Thyroid gland (tissue), 4 donors: ENCODE results near the gene SLAMF7. TPM values are rescaled to one million over a fixed set of nuclear protein-coding genes. Genes with fewer than 3 reads are reported as not detected.

Experiments used
- DNase-seq, 2 donors: peaks; one replicate each; pipeline ENCODE4 v3.0.0-alpha.2; 2019
- H3K27ac ChIP-seq, 3 donors: fragments of 200-600 bp; sonication (generic); 1 replicate in 2 of 3; 2 replicates in 1 of 3; pipeline ENCODE4 v1.5.1; 2016 to 2019; ENCODE audit warnings: mild to moderate bottlenecking in 1 of 3, moderate library complexity in 1 of 3
- H3K27me3 ChIP-seq: fragments of 200-600 bp; sonication (generic); one replicate; pipeline ENCODE4 v1.5.1; 2019
- H3K36me3 ChIP-seq, 2 donors: fragments of 200-600 bp; sonication (generic); one replicate each; pipeline ENCODE4 v1.5.1; 2016 to 2019
- H3K4me1 ChIP-seq, 2 donors: fragments of 200-600 bp; sonication (generic); one replicate each; pipeline ENCODE4 v1.5.1; 2017 to 2019
- H3K4me3 ChIP-seq, 3 donors: fragments of 200-600 bp; sonication (generic); replicated peaks in 1 of 3; 1 replicate in 2 of 3; 2 replicates in 1 of 3; pipeline ENCODE4 v1.5.1; 2016; ENCODE audit warnings: mild to moderate bottlenecking in 1 of 3
- H3K9me3 ChIP-seq: fragments of 200-600 bp; sonication (generic); one replicate; pipeline ENCODE4 v1.5.1; 2017
- POLR2A ChIP-seq, 2 donors: fragments of 450-650 bp; IDR thresholded peaks; one replicate each; pipeline ENCODE4 v1.6.1; 2017; ENCODE audit warnings: antibody characterized with exemption in 2 of 2, mild to moderate bottlenecking in 2 of 2, moderate library complexity in 1 of 2
- WGBS, 2 donors: methylation state at CpG; one replicate each; pipeline ENCODE4 v1.1.5; 2017; 5-methylcytosine and 5-hydroxymethylcytosine counted together
- intact Hi-C: fragments of 100-400 bp; cut with DNase I; formaldehyde crosslinking; loops from one replicate; pipeline ENCODE4 v1.15.1; 2023
- total RNA-seq, 4 donors: library from RNA; depleted of rRNA; stranded (reverse); fragments of >200 nt; gene quantifications; one replicate each; pipeline ENCODE4 v1.2.3, GENCODE V29; 2016
- TF ChIP-seq, protein P1 (sequence below), 6 experiments: fragments of 200-600 bp in 3 of 6; fragments of 450-650 bp in 3 of 6; sonication (generic) in 3 of 6; IDR thresholded peaks; one replicate each; pipeline ENCODE4 v1.5.1; 2016 to 2019; ENCODE audit warnings: antibody characterized with exemption in 6 of 6, mild to moderate bottlenecking in 2 of 6, inconsistent platforms in 1 of 6, moderate library complexity in 1 of 6

The SLAMF7 gene
- total RNA-seq, 4 donors from 2014 or later = 0.22 to 0.93 (median 0.37) TPM

DNA sequence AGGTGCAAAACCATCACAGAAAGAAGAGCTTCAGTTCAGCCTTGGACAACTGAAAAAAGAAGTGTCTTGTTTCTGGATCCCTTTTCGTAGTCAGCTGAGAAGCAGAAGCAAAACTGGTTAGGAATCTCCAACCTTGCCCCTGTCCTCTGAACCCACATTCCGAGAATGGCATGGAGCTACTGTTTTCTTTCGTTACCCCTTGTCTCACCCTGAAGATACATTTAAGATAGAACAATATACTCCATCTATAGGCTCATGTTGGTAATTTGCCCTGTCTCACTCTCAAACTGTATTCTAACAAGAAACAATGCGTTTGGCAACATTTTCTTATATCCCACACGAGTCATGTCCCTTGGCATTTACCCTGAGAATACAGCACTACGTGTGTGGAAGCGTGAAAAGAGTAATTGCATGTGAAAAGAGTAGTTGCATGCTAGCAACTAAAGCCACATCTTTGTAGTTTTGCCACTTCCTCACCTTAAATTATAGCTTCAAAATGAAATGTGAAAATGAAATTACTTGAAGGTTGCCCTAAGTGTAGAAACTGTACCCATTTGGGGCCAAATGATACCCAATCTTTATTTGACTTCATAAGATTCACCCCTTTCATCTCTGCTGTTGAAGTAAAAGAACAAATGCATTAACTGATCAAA lies 5.3 kb downstream of the SLAMF7 start:
- H3K4me1 ChIP-seq = no peaks in the 10 kb centered on the region
- no peak overlapping the region for H3K4me3 ChIP-seq
- H3K27me3 ChIP-seq = no peaks in the 10 kb centered on the region
- H3K9me3 ChIP-seq = no peaks in the 10 kb centered on the region
- H3K36me3 ChIP-seq = no peaks in the 10 kb centered on the region
- no peak overlapping the region for H3K27ac ChIP-seq
- WGBS, 2 donors = 77 to 78% methylated on average over 7 of the region's 7 CpGs
- TF ChIP-seq, protein P1, sequence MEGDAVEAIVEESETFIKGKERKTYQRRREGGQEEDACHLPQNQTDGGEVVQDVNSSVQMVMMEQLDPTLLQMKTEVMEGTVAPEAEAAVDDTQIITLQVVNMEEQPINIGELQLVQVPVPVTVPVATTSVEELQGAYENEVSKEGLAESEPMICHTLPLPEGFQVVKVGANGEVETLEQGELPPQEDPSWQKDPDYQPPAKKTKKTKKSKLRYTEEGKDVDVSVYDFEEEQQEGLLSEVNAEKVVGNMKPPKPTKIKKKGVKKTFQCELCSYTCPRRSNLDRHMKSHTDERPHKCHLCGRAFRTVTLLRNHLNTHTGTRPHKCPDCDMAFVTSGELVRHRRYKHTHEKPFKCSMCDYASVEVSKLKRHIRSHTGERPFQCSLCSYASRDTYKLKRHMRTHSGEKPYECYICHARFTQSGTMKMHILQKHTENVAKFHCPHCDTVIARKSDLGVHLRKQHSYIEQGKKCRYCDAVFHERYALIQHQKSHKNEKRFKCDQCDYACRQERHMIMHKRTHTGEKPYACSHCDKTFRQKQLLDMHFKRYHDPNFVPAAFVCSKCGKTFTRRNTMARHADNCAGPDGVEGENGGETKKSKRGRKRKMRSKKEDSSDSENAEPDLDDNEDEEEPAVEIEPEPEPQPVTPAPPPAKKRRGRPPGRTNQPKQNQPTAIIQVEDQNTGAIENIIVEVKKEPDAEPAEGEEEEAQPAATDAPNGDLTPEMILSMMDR (IDR thresholded peaks at IDR 0.05) = no peak
- TF ChIP-seq POLR2A (IDR thresholded peaks at IDR 0.05) = no peak
- intact Hi-C loops = no loop called here
- no peak for DNase-seq

DNA sequence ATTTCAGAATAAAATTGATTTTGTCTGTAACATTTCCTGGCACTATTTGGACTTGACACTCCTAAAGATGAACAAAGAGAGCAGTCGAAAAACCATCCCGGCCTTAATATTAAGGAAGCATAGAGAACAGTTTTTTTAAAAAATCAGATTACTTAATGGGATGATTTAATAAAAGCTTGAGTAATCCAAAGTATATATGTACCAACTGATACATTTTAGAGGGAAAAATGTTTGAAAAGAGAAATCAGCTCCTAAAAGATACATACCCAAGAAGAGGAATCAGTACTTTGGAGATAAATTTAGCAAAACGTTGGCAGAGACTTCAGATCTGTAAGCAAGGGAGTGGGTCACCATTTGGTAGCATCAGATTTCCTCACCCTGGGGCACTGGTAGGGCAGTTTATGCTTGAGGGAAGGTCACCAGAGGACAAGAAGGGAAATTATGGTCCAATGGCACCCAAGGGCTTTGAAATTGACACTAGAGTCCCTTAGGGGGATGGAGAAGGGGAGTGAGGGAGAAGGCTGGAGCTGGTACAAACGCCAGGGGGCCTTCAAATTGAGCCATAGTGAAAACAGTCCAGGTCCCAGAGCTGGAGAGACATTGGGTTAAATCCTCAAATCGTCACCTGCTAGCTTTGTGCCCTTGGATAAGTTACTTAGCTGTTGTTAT lies 5.9 kb downstream of the SLAMF7 start:
- WGBS, 2 donors = 65 to 74% methylated on average over 5 of the region's 5 CpGs
- H3K4me3 ChIP-seq = no peak overlapping the region
- DNase-seq = no peak
- intact Hi-C loops = no loop called here
- no peaks in the 10 kb centered on the region for H3K27me3 ChIP-seq
- no peak overlapping the region for H3K27ac ChIP-seq
- H3K4me1 ChIP-seq = no peaks in the 10 kb centered on the region
- H3K36me3 ChIP-seq = no peaks in the 10 kb centered on the region
- H3K9me3 ChIP-seq = no peaks in the 10 kb centered on the region
- TF ChIP-seq POLR2A (IDR thresholded peaks at IDR 0.05) = no peak
- TF ChIP-seq, protein P1 (IDR thresholded peaks at IDR 0.05) = no peak

DNA sequence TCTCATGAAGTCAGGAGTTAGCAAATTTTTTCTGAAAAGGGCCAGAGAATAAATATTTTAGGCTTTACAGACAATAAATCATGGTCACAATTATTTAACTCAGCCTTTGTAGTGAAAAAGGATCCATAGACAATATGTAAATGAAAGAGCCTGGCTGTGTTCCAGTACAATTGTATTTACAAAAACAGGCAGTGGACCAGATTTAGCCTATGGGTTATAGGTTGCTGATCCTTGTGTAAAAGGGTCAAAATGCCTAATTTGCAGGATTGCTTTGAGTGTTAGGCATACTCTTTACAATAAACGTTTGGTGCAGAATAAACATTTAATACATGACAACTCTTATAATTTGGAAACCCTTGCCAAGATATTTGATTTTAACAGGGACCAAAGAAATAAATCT lies 6.5 kb downstream of the SLAMF7 start:
- H3K27ac ChIP-seq = no peak overlapping the region
- no peak overlapping the region for H3K4me3 ChIP-seq
- H3K36me3 ChIP-seq = no peaks in the 10 kb centered on the region
- TF ChIP-seq, protein P1 (IDR thresholded peaks at IDR 0.05) = no peak
- no peak for TF ChIP-seq POLR2A (IDR thresholded peaks at IDR 0.05)
- no peaks in the 10 kb centered on the region for H3K27me3 ChIP-seq
- no peaks in the 10 kb centered on the region for H3K4me1 ChIP-seq
- intact Hi-C loops = no loop called here
- H3K9me3 ChIP-seq = no peaks in the 10 kb centered on the region
- no peak for DNase-seq
- 38 to 53% methylated on average over 1 of the region's 1 CpG for WGBS, 2 donors

DNA sequence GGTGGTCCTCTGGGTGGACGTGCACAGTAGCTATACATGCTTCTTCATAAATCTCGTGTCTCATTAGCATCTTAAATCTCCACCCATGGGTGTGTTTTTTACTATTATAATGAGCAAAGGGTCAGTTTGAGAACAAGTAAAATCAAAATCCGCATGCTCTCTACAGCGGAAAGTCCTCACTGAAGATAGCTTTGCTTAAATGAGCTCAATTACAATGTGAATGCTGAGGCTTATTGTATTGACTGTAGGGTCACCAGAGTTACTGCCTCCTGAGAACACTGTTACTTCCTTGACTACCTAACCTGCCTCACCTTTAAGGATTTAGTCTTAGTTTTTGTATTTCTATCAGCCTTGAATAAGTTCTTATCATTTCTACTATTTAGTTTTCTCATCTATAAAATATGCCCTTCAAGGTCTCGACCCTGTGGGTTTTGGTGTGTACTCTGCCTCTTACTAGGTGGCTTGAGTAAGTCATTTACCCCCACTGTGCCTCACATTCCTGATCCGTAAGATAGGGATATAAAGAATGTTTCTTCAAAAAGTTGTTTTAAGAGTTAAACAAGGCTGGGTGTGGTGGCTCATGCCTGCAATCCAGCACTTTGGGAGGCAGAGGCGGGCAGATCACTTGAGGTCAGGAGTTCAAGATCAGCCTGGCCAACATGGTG lies 7.9 kb downstream of the SLAMF7 start:
- Histone ChIP-seq H3K27ac (no peak overlapping the region), H3K27me3 (no peaks in the 10 kb centered on the region), H3K9me3 (no peaks in the 10 kb centered on the region), H3K36me3 (no peaks in the 10 kb centered on the region), H3K4me1 (no peaks in the 10 kb centered on the region), H3K4me3 (no peak overlapping the region)
- no peak for TF ChIP-seq POLR2A (IDR thresholded peaks at IDR 0.05)
- TF ChIP-seq, protein P1 (IDR thresholded peaks at IDR 0.05) = no peak
- WGBS, 2 donors = 88% methylated on average over 7 of the region's 7 CpGs
- intact Hi-C loops = no loop called here
- DNase-seq = no peak

DNA sequence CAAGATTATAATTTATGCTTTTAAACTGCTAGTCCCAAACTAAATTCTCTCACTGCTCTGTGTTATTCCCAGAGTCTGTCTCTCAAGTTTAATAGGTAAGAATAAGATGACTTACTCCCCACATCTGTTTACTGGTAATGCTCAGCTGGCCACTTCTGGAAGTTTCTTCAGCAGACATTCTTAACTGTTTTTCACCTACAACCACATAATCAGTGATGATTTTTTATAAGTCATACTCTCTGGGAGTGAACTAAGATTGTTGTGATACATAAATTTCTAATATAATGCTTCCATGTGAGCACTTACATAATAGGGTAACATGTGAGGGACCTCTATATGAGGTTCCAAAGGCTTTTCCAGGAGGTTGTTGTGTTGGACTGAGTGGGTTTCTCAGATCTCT lies 8.7 kb downstream of the SLAMF7 start:
- DNase-seq = no peak
- TF ChIP-seq, protein P1 (IDR thresholded peaks at IDR 0.05) = no peak
- no peak for TF ChIP-seq POLR2A (IDR thresholded peaks at IDR 0.05)
- Histone ChIP-seq H3K9me3 (no peaks in the 10 kb centered on the region), H3K27me3 (no peaks in the 10 kb centered on the region), H3K4me3 (no peak overlapping the region), H3K36me3 (no peaks in the 10 kb centered on the region), H3K4me1 (no peaks in the 10 kb centered on the region), H3K27ac (no peak overlapping the region)
- intact Hi-C loops = no loop called here
